Calu3 (cell line): ENCODE results near the gene EGF. TPM values are rescaled to one million over a fixed set of nuclear protein-coding genes. Genes with fewer than 3 reads are reported as not detected.

Experiments used
- BruUV-seq: library from RNA; stranded (reverse); fragments of 400-500 nt; replicated peaks from 2 replicates; lab custom pipeline; 2021; lab: Mats Ljungman, UMichigan
- CTCF ChIA-PET: fragments of 300-600 bp; sonication (Branson Sonifier 250); formaldehyde crosslinking; loops from one replicate; lab custom pipeline; 2022; ENCODE audit warnings: antibody characterized with exemption; lab: Charles Lee
- DNase-seq: peaks from one replicate; pipeline ENCODE4 v3.0.0; 2022
- H3K27ac Mint-ChIP-seq: one replicate; pipeline ENCODE4 v1.8.0; 2022; ENCODE audit warnings: mixed read lengths; ENCODE audit not compliant: unreplicated experiment
- H3K27me3 Mint-ChIP-seq: one replicate; pipeline ENCODE4 v1.8.0; 2022; ENCODE audit warnings: mixed read lengths; ENCODE audit not compliant: unreplicated experiment
- H3K36me3 Mint-ChIP-seq: one replicate; pipeline ENCODE4 v1.8.0; 2022; ENCODE audit warnings: mild to moderate bottlenecking, moderate library complexity, mixed read lengths; ENCODE audit not compliant: insufficient read depth, unreplicated experiment
- H3K4me1 Mint-ChIP-seq: one replicate; pipeline ENCODE4 v1.8.0; 2022; ENCODE audit warnings: mild to moderate bottlenecking, low read depth, mixed read lengths; ENCODE audit not compliant: unreplicated experiment
- H3K4me3 Mint-ChIP-seq: one replicate; pipeline ENCODE4 v1.8.0; 2022; ENCODE audit warnings: mild to moderate bottlenecking, low read depth, moderate library complexity, mixed read lengths; ENCODE audit not compliant: unreplicated experiment
- H3K9me3 Mint-ChIP-seq: one replicate; pipeline ENCODE4 v1.8.0; 2022; ENCODE audit warnings: low read depth, mixed read lengths; ENCODE audit not compliant: unreplicated experiment
- intact Hi-C: fragments of 100-400 bp; cut with micrococcal nuclease; formaldehyde crosslinking; loops from one replicate; pipeline ENCODE4 v1.10.0; 2022; ENCODE audit not compliant: unreplicated experiment
- total RNA-seq: library from RNA; stranded (reverse); gene quantifications from 2 replicates; pipeline ENCODE4 v1.2.3, GENCODE V29; 2022
- TF ChIP-seq, protein P1 (sequence below): fragments of 200-600 bp; IDR thresholded peaks from one replicate; pipeline ENCODE4 v1.8.0; 2022; ENCODE audit warnings: antibody characterized with exemption; ENCODE audit not compliant: unreplicated experiment

Gene EGF
- total RNA-seq, 1 experiment from 2014 or later: 1.4 TPM

DNA sequence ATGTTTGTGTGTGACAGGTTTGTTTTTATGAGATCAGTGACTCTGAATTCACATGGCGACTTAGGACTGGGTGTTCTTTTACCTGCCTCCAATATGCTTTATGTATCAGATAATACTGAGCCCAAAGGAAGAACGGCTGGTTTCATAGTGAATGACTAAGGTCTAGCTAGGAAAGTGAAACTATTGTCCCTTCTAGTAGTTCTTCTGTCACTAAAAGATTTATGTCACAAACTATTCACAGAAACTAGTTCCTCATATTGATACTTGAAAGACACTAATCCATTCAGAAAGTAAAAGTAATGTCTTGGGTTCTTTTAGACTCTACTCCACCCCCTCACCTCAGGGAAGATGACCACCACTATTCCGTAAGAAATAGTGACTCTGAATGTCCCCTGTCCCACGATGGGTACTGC lies 81.7 kb downstream of the EGF start:
- intact Hi-C loops: no loop called here
- H3K27ac Mint-ChIP-seq: no peak overlapping the region

DNA sequence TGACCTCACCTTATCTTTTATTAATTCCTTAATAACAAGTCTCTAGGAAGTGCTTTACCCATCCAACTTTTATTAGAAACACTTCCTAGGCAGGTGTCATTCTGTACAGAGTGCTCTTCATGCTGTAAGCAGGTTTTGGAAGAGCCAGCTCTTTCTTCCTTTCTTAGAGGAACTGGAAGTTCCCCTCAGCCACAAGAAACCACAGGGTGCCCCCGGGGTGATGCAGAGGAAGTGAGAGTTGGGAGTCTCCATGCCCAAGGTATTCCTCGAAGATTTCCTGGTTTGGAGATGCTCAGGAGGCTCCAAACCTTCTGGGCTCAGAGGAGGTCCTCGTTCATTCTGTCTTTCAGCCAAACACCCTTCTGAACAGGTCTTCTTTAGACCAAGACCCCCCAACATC lies 83.8 kb downstream of the EGF start:
- CTCF ChIA-PET: no interaction called here
- intact Hi-C loops: no loop called here
- no TSS peak for BruUV-seq

More for the DNA sequence above, 81.7 kb downstream of the EGF start:
- Mint-ChIP-seq H3K36me3 (no peaks in the 10 kb centered on the region), H3K4me3 (no peak overlapping the region), H3K9me3 (no peaks in the 10 kb centered on the region), H3K4me1 (no peaks in the 10 kb centered on the region), H3K27me3 (no peaks in the 10 kb centered on the region)
- no peak for DNase-seq
- no TSS peak for BruUV-seq
- CTCF ChIA-PET: no interaction called here
- TF ChIP-seq, protein P1, sequence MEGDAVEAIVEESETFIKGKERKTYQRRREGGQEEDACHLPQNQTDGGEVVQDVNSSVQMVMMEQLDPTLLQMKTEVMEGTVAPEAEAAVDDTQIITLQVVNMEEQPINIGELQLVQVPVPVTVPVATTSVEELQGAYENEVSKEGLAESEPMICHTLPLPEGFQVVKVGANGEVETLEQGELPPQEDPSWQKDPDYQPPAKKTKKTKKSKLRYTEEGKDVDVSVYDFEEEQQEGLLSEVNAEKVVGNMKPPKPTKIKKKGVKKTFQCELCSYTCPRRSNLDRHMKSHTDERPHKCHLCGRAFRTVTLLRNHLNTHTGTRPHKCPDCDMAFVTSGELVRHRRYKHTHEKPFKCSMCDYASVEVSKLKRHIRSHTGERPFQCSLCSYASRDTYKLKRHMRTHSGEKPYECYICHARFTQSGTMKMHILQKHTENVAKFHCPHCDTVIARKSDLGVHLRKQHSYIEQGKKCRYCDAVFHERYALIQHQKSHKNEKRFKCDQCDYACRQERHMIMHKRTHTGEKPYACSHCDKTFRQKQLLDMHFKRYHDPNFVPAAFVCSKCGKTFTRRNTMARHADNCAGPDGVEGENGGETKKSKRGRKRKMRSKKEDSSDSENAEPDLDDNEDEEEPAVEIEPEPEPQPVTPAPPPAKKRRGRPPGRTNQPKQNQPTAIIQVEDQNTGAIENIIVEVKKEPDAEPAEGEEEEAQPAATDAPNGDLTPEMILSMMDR: no peak

DNA sequence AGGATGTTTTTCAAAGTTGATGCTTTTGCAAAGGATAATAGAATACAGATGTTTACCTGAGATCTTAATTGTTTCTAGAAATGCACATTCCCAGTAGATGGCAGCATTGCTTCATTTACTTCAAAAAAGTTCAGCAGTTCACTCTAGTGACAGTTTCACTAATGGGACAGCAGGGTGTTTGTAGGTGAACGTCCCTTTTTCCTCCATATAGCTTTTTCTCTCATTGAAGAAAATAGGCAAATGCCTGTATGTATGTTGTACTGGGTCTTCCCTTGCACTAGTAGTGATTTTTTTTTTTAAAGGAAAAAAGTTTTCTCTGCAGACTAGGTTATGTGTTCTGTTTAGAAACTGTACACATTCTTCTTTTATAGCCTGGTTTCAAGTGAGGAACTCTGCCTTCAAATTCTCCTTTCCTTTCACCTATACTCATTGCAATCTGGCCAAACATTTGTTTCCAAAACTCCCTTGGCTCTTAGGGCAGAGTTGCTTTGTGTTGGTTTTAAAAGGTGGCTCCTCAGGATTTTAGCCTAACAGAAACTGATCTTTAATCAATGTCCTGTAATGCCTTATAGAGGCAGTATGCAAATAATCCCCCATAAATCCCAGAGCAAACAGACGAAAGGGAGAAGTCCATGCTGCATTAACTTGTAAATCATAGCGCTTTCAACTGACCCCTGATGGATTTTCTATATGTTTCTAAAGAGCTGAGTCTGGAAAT lies 86.3 kb downstream of the EGF start:
- intact Hi-C loops: loop anchor here (1.0 to 2.0 kb wide), 3 partner anchors 316 to 1632 kb away; no protein-coding TSS in a partner anchor
- Mint-ChIP-seq H3K4me3 (no peak overlapping the region), H3K27me3 (no peaks in the 10 kb centered on the region), H3K36me3 (no peaks in the 10 kb centered on the region), H3K9me3 (no peaks in the 10 kb centered on the region), H3K27ac (no peak overlapping the region), H3K4me1 (no peaks in the 10 kb centered on the region)
- no TSS peak for BruUV-seq
- peak; percentile 30 for DNase-seq
- TF ChIP-seq, protein P1: no peak
- CTCF ChIA-PET: interaction anchor here (1.0 to 1.5 kb wide), 4 partner anchors 346 to 1938 kb away, joined by 3 to 6 read pairs (median 4); no protein-coding TSS in a partner anchor

More for the DNA sequence above, 83.8 kb downstream of the EGF start:
- Mint-ChIP-seq H3K27me3 (no peaks in the 10 kb centered on the region), H3K27ac (no peak overlapping the region), H3K36me3 (no peaks in the 10 kb centered on the region), H3K9me3 (no peaks in the 10 kb centered on the region), H3K4me1 (no peaks in the 10 kb centered on the region), H3K4me3 (no peak overlapping the region)
- DNase-seq: no peak
- TF ChIP-seq, protein P1: no peak

DNA sequence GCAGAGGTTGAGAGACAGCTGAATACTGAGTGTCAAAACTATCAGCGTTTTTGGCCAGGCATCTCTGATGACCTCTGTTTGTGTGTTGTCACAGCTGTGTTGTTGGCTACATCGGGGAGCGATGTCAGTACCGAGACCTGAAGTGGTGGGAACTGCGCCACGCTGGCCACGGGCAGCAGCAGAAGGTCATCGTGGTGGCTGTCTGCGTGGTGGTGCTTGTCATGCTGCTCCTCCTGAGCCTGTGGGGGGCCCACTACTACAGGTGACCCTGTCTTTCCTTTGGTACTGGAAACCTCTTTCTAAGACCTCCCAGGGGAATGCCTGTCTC lies 86.9 kb downstream of the EGF start:
- CTCF ChIA-PET: interaction anchor here (1.0 to 1.5 kb wide), 3 partner anchors 345 to 1938 kb away, joined by 3 to 6 read pairs (median 3); no protein-coding TSS in a partner anchor
- intact Hi-C loops: loop anchor here (1.0 to 2.0 kb wide), 3 partner anchors 315 to 1631 kb away; no protein-coding TSS in a partner anchor
- Mint-ChIP-seq H3K9me3 (no peaks in the 10 kb centered on the region), H3K4me1 (no peaks in the 10 kb centered on the region), H3K4me3 (no peak overlapping the region), H3K27ac (no peak overlapping the region), H3K36me3 (no peaks in the 10 kb centered on the region), H3K27me3 (no peaks in the 10 kb centered on the region)
- DNase-seq: no peak
- BruUV-seq: no TSS peak
- TF ChIP-seq, protein P1: no peak
